ENCODE measurements around the gene RNF40. TPM values are rescaled to one million over a fixed set of nuclear protein-coding genes. Genes with fewer than 3 reads are reported as not detected.

Gene RNF40
- total RNA-seq, result 98.0 TPM

- DNase-seq (ENCODE audit: low read depth in 2 of 3, low spot score in 2 of 3), result peak; percentile 79 to 97 (median 96)
These were observed at the start of gene RNF40, which contains the start of gene CFAP119 for GRCh38 chr16:30761928-30762902. Gene RNF40 (plus strand): TSS chr16:30762322. CDS start chr16:30762546, 224 bp downstream. Gene CFAP119 (minus strand): TSS chr16:30762062. CDS start chr16:30761748, 314 bp downstream.

DNA sequence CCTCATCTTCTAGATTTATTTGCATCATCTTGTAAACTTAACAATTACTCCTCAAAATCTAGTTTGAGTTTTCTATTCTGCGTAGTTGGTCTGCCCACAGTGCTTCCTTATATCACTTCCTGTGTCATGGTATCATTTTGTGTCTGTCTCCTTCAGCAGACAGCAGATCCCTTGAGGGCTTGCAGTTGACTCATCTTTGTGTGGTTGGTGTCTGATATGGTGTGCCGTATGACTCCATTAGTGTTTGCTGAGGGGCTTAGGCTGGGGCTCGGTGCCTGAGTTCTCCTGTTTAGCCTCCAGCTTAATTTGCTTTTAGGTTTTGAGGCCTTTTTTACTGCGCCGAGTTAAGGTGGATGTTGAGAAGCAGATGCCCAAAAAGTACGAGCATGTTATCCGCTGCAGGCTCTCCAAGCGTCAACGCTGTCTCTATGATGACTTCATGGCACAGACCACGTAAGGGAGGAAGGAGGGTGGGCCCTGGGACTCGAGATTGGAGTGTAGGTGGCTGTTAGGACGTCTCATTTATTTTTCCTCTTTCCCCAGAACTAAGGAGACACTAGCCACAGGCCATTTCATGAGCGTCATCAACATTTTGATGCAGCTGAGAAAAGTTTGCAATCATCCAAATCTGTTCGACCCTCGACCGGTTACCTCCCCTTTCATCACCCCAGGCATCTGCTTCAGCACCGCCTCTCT lies 46.2 kb upstream of the RNF40 start:
- peak in 1 of 3 donors; percentile 9 for DNase-seq (ENCODE audit: low read depth in 2 of 3, low spot score in 2 of 3)

DNA sequence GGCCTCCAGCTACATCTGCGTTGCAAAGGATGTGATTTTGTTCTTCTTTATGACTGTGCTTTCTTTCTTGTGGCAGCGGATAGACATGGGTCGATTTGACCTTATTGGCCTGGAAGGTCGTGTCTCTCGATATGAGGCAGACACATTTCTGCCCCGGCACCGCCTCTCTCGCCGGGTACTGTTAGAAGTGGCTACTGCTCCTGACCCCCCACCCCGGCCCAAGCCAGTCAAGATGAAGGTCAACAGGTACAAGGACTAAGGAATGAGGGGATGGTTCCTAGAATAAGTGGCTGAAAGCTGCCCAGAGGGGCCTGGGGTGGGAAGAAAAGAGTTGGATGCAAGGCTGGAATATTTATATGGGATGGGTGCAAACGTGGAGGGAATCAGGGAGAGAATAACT lies 42.0 kb upstream of the RNF40 start:
- DNase-seq (ENCODE audit: low read depth in 2 of 3, low spot score in 2 of 3), result no peak

- DNase-seq (ENCODE audit: low read depth in 2 of 3, low spot score in 2 of 3), result no peak
These were observed 41.4 kb upstream of the RNF40 start for GRCh38 chr16:30720694-30721093.

GRCh38 chr16:30721167-30721566 lies 41.0 kb upstream of the RNF40 start:
- DNase-seq (ENCODE audit: low read depth in 2 of 3, low spot score in 2 of 3), result no peak

GRCh38 chr16:30721606-30722005 lies 40.5 kb upstream of the RNF40 start:
- no peak for DNase-seq (ENCODE audit: low read depth in 2 of 3, low spot score in 2 of 3)

GRCh38 chr16:30722443-30722842 lies 39.7 kb upstream of the RNF40 start:
- peak in 1 of 3 donors; percentile 29 for DNase-seq (ENCODE audit: low read depth in 2 of 3, low spot score in 2 of 3)

DNA sequence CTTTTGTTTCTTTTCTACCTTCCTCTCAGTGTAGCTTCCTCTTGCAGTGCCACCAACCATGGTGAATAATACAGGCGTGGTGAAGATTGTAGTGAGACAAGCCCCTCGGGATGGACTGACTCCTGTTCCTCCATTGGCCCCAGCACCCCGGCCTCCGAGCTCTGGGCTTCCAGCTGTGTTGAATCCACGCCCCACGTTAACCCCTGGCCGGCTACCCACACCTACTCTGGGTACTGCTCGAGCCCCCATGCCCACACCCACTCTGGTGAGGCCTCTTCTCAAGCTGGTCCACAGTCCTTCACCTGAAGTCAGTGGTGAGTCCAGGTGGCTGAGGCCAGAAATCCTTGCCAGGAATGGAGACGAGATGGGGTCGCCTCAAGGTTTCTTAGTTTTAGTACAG lies 39.2 kb upstream of the RNF40 start:
- DNase-seq (ENCODE audit: low read depth in 2 of 3, low spot score in 2 of 3), result no peak

DNA sequence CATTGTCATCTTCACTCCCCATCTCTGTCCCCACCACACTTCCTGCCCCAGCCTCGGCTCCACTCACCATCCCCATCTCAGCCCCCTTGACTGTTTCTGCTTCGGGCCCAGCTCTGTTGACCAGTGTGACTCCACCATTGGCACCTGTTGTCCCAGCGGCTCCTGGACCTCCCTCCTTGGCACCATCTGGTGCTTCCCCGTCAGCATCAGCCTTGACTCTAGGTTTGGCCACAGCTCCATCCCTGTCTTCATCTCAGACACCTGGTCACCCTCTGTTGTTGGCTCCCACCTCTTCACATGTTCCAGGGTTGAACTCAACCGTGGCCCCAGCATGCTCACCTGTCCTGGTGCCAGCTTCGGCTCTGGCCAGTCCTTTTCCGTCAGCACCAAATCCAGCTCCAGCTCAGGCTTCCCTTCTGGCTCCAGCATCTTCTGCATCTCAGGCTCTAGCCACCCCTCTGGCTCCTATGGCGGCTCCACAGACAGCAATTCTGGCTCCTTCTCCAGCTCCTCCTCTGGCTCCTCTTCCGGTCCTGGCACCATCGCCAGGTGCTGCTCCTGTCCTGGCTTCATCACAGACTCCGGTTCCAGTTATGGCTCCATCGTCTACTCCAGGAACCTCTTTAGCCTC lies 38.3 kb upstream of the RNF40 start:
- DNase-seq (ENCODE audit: low read depth in 2 of 3, low spot score in 2 of 3), result no peak

- DNase-seq (ENCODE audit: low read depth in 2 of 3, low spot score in 2 of 3), result peak in 1 of 3 donors; percentile 6
These were observed 37.3 kb upstream of the RNF40 start for GRCh38 chr16:30724641-30725417.

- DNase-seq (ENCODE audit: low read depth in 2 of 3, low spot score in 2 of 3), result no peak
These were observed 36.7 kb upstream of the RNF40 start for GRCh38 chr16:30725418-30725792.

DNA sequence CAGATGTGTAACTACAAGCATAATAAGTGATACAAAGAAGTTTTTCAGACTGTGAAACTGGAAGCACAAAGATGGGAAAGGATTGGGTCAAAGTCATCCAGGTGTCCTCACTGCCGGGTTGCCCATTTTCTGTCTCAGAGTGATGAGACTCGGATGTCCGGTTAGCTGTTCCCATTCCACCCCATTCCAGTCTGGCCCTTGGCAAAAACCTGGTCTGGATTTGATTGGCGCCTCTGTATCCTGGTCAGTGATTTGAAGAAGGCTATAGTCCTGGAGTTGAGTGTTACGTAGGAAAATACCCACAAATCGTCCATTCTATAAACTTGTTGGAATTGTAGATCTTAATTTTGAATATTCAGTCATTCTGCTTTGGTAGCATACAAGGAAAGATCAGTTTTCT lies 33.8 kb upstream of the RNF40 start:
- no peak for DNase-seq (ENCODE audit: low read depth in 2 of 3, low spot score in 2 of 3)

GRCh38 chr16:30728899-30729672 lies 33.0 kb upstream of the RNF40 start:
- DNase-seq (ENCODE audit: low read depth in 2 of 3, low spot score in 2 of 3), result peak in 1 of 3 donors; percentile 10

GRCh38 chr16:30731411-30731810 lies 30.7 kb upstream of the RNF40 start:
- no peak for DNase-seq (ENCODE audit: low read depth in 2 of 3, low spot score in 2 of 3)

DNA sequence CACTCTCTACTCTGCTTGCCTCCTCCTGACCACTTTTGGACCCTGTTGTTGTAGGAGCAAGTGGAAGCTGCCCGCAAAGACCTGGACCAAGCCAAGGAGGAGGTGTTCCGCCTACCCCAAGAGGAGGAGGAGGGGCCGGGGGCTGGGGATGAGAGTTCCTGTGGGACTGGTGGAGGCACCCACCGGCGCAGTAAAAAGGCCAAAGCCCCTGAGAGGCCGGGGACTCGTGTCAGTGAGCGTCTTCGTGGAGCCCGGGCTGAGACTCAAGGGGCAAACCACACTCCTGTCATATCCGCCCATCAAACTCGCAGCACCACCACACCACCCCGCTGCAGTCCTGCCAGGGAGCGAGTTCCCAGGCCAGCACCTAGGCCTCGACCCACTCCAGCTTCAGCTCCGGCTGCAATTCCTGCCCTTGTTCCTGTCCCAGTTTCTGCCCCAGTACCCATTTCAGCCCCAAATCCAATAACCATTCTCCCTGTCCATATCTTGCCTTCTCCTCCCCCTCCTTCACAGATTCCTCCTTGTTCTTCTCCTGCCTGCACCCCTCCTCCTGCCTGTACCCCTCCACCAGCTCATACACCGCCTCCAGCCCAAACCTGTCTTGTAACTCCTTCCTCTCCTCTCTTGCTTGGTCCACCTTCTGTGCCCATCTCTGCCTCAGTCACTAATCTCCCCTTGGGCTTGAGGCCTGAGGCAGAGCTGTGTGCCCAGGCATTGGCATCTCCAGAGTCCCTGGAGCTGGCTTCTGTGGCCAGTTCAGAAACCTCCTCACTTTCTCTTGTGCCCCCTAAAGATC lies 24.9 kb upstream of the RNF40 start:
- DNase-seq (ENCODE audit: low read depth in 2 of 3, low spot score in 2 of 3), result no peak

GRCh38 chr16:30737794-30738648 lies 24.1 kb upstream of the RNF40 start:
- DNase-seq (ENCODE audit: low read depth in 2 of 3, low spot score in 2 of 3), result no peak

DNA sequence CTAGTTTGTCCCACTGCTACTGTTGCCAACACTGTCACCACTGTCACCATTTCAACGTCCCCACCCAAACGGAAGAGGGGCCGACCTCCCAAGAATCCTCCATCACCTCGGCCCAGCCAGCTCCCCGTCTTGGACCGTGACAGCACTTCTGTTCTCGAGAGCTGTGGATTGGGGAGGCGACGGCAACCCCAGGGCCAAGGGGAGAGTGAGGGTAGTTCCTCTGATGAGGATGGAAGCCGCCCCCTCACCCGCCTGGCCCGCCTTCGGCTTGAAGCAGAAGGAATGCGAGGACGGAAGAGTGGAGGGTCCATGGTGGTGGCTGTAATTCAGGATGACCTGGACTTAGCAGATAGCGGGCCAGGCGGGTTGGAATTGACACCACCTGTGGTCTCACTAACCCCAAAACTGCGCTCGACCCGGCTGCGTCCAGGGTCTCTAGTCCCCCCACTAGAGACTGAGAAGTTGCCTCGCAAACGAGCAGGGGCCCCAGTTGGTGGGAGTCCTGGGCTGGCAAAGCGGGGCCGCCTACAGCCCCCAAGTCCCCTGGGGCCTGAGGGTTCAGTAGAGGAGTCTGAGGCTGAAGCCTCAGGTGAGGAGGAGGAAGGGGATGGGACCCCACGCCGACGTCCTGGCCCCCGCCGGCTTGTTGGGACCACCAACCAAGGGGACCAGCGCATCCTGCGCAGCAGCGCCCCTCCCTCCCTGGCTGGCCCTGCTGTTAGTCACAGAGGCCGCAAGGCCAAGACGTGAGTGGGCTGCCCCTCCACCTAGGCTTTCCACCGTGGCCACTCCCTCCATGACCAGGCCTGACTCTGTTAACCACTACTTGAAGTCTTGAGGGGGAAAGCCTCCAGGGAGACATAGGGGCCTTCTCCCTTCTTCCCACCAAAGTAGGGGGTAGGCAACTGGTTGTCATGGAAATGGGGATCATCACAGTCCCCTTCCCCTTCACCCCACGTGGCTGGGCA lies 22.9 kb upstream of the RNF40 start:
- no peak for DNase-seq (ENCODE audit: low read depth in 2 of 3, low spot score in 2 of 3)
